Caco-2 (cell line): Measurements from ENCODE around the gene C15orf39. TPM values are rescaled to one million over a fixed set of nuclear protein-coding genes. Genes with fewer than 3 reads are reported as not detected.
A peak's percentile ranks its signal among the peaks of the same experiment; 100 is the strongest.

ENCODE experiments used
- Bru-seq: library from RNA; stranded (reverse); fragments of 400-500 nt; gene quantifications from one replicate; lab custom pipeline; 2021; lab: Mats Ljungman, UMichigan
- BruChase-seq, 2 experiments: library from RNA; stranded (reverse); fragments of 400-500 nt; gene quantifications; one replicate each; lab custom pipeline; 2021; lab: Mats Ljungman, UMichigan
- BruUV-seq: library from RNA; stranded (reverse); fragments of 400-500 nt; replicated peaks from 2 replicates; lab custom pipeline; 2021; lab: Mats Ljungman, UMichigan
- CTCF ChIA-PET: fragments of 300-600 bp; sonication (Branson Sonifier 250); formaldehyde crosslinking; loops from one replicate; lab custom pipeline; 2022; ENCODE audit warnings: antibody characterized with exemption; lab: Charles Lee
- POLR2A ChIA-PET: fragments of 300-600 bp; sonication (Branson Sonifier 250); formaldehyde crosslinking; loops from one replicate; lab custom pipeline; 2022; ENCODE audit warnings: antibody characterized with exemption; lab: Charles Lee
- DNase-seq, 2 experiments: peaks; one replicate each; pipeline versions ENCODE4 v3.0.0 to v3.0.0-alpha.2; 2020 to 2022
- H3K27me3 ChIP-seq: replicated peaks from 2 replicates; pipeline ENCODE4 v1.6.0; 2011; ENCODE audit warnings: low read length; ENCODE audit not compliant: control insufficient read depth, insufficient read depth
- H3K36me3 ChIP-seq: 2 replicates; pipeline ENCODE4 v1.5.1; 2011; ENCODE audit warnings: low read length; ENCODE audit not compliant: control insufficient read depth, insufficient read depth
- H3K4me1 ChIP-seq: fragments of 250-450 bp; sonication (Bioruptor Pico); 2 replicates; pipeline ENCODE4 v1.5.1; 2020; ENCODE audit warnings: mild to moderate bottlenecking
- H3K4me3 ChIP-seq: 2 replicates; pipeline ENCODE4 v1.5.1; 2011; ENCODE audit warnings: low read depth, mild to moderate bottlenecking, control low read depth, low read length
- H3K9me3 ChIP-seq: fragments of 250-450 bp; sonication (Bioruptor Pico); 2 replicates; pipeline ENCODE4 v1.5.1; 2020; ENCODE audit warnings: mild to moderate bottlenecking, moderate library complexity
- H3K27ac Mint-ChIP-seq: one replicate; pipeline ENCODE4 v1.8.0; 2022; ENCODE audit warnings: mixed read lengths; ENCODE audit not compliant: unreplicated experiment
- H3K27me3 Mint-ChIP-seq: one replicate; pipeline ENCODE4 v1.8.0; 2022; ENCODE audit warnings: mixed read lengths; ENCODE audit not compliant: insufficient read depth, unreplicated experiment
- H3K36me3 Mint-ChIP-seq: one replicate; pipeline ENCODE4 v1.8.0; 2022; ENCODE audit warnings: mild to moderate bottlenecking, mixed read lengths; ENCODE audit not compliant: insufficient read depth, unreplicated experiment
- H3K4me1 Mint-ChIP-seq: one replicate; pipeline ENCODE4 v1.8.0; 2022; ENCODE audit warnings: low read depth, mixed read lengths; ENCODE audit not compliant: unreplicated experiment
- H3K4me3 Mint-ChIP-seq: one replicate; pipeline ENCODE4 v1.8.0; 2022; ENCODE audit warnings: mild to moderate bottlenecking, moderate library complexity, mixed read lengths; ENCODE audit not compliant: unreplicated experiment
- H3K9me3 Mint-ChIP-seq: one replicate; pipeline ENCODE4 v1.8.0; 2022; ENCODE audit warnings: mixed read lengths; ENCODE audit not compliant: unreplicated experiment
- intact Hi-C: fragments of 100-400 bp; cut with micrococcal nuclease; formaldehyde crosslinking; loops from one replicate; pipeline ENCODE4 v1.10.0; 2022; ENCODE audit not compliant: unreplicated experiment
- long read RNA-seq: library from polyadenylated mRNA; stranded (forward); transcript quantifications from one replicate; pipeline ENCODE4 v2.0.0, GENCODE V29; 2022
- total RNA-seq: library from RNA; stranded (reverse); gene quantifications from 2 replicates; pipeline ENCODE4 v1.2.3, GENCODE V29; 2022
- TF ChIP-seq, protein P1 (sequence below), 2 experiments: fragments of 200-600 bp in 1 of 2; IDR thresholded peaks; 1 replicate in 1 of 2; 2 replicates in 1 of 2; pipeline versions ENCODE4 v1.5.1 to v1.8.0; 2011 to 2022; ENCODE audit warnings: antibody characterized with exemption in 1 of 2, control low read depth in 1 of 2, inconsistent platforms in 1 of 2, low read depth in 1 of 2, low read length in 1 of 2, mild to moderate bottlenecking in 1 of 2, moderate library complexity in 1 of 2; ENCODE audit not compliant: insufficient read depth in 1 of 2, severe bottlenecking in 1 of 2, unreplicated experiment in 1 of 2

The C15orf39 gene
- 48.2 and 56.8 TPM in 2 replicates for total RNA-seq
- percentile 77 among the genes with signal in this experiment for Bru-seq, nascent RNA
- BruChase-seq, experiment 1, labeled RNA remaining after a 2-hour chase: percentile 79 among the genes with signal in this experiment
- percentile 63 among the genes with signal in this experiment for BruChase-seq, experiment 2, labeled RNA remaining after a 6-hour chase
- long read RNA-seq, full-length matches to known transcripts: 34 of 58 reads
- long read RNA-seq, partial matches to known transcripts: 17 of 58 reads
- long read RNA-seq, other reads (novel, unspliced or antisense): 7 of 58 reads

DNA sequence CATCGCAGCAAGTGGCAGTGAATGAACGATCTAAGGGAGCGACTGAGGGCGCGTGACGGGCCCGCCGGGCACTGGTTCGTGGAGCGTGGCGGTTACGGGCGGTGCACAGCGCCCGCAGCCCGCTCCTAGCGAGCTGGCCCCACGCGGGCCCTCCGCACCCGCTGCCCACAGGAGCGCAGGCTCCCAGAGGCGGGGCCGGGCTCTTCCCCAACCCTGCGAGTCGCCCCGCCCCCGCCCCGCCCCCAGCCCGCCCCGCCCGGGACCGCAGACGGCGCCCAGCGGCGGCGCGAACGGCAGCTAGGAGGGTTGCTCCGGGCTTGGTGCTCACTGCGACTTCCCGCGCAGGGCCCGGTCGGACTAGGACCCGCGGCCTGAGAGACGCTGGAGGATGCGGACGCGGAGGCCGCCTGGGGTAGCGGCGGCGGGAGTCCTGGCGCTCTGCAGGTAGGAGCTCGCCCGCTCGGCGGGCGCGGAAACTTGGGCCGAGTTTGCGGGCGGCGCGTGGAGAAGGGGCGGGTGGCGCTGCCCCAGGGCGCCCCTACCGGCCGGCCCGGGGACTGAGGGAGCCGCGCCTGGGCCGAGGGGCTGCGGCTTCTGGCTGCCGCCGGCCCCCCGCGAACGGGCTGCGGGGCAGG is at the start of gene C15orf39:
Gene C15orf39, plus strand, starts transcription at position 267 of the 635 bp plus-strand sequence. CDS start 4,167 bp downstream, outside the sequence.
- peaks cover 45% of the 10 kb centered on the region for H3K4me1 ChIP-seq
- ChIA-PET CTCF (interaction anchor here (0.5 to 3.9 kb wide), 19 partner anchors 20 to 537 kb away, joined by 3 to 36 read pairs (median 5); partner anchors contain the start of genes CYP1A1 and PPCDC), POLR2A (interaction anchor here (0.5 to 2.3 kb wide), 14 partner anchors 15 to 244 kb away, joined by 3 to 25 read pairs (median 6); partner anchors contain the start of gene PPCDC)
- Mint-ChIP-seq H3K27ac (peak within 1 kb of the TSS; percentile 91), H3K4me3 (peak within 1 kb of the TSS; percentile 95), H3K9me3 (no peaks in the 10 kb centered on the region), H3K36me3 (peaks cover 26% of the 10 kb centered on the region), H3K27me3 (no peaks in the 10 kb centered on the region), H3K4me1 (peaks cover 29% of the 10 kb centered on the region)
- peak; percentile 63 to 81 for DNase-seq
- H3K4me3 ChIP-seq: peak within 1 kb of the TSS; percentile 95
- TF ChIP-seq, protein P1, sequence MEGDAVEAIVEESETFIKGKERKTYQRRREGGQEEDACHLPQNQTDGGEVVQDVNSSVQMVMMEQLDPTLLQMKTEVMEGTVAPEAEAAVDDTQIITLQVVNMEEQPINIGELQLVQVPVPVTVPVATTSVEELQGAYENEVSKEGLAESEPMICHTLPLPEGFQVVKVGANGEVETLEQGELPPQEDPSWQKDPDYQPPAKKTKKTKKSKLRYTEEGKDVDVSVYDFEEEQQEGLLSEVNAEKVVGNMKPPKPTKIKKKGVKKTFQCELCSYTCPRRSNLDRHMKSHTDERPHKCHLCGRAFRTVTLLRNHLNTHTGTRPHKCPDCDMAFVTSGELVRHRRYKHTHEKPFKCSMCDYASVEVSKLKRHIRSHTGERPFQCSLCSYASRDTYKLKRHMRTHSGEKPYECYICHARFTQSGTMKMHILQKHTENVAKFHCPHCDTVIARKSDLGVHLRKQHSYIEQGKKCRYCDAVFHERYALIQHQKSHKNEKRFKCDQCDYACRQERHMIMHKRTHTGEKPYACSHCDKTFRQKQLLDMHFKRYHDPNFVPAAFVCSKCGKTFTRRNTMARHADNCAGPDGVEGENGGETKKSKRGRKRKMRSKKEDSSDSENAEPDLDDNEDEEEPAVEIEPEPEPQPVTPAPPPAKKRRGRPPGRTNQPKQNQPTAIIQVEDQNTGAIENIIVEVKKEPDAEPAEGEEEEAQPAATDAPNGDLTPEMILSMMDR (IDR thresholded peaks at IDR 0.05; ENCODE audit: insufficient read depth in 1 of 2, low read depth in 1 of 2, low read length in 1 of 2, severe bottlenecking in 1 of 2, unreplicated experiment in 1 of 2): peak; percentile 43 to 89
- H3K9me3 ChIP-seq: no peaks in the 10 kb centered on the region
- no peaks in the 10 kb centered on the region; the same call in 1 of the 2 replicates for H3K36me3 ChIP-seq
- intact Hi-C loops: loop anchor here (5.0 kb wide), 2 partner anchors 64 to 244 kb away; partner anchors contain the start of gene RPP25
- no peaks in the 10 kb centered on the region for H3K27me3 ChIP-seq
- no TSS peak for BruUV-seq

GRCh38 chr15:75152382-75153079 is 49.2 kb upstream of the C15orf39 start:
- Mint-ChIP-seq H3K36me3 (peaks cover 6% of the 10 kb centered on the region), H3K9me3 (no peaks in the 10 kb centered on the region), H3K4me3 (no peak overlapping the region), H3K4me1 (no peaks in the 10 kb centered on the region), H3K27me3 (no peaks in the 10 kb centered on the region), H3K27ac (no peak overlapping the region)
- BruUV-seq: no TSS peak
- Histone ChIP-seq H3K4me1 (peaks cover 15% of the 10 kb centered on the region), H3K27me3 (no peaks in the 10 kb centered on the region), H3K9me3 (peaks cover 6% of the 10 kb centered on the region; the same call in 1 of the 2 replicates), H3K4me3 (no peak overlapping the region), H3K36me3 (no peaks in the 10 kb centered on the region)
- intact Hi-C loops: no loop called here
- CTCF ChIA-PET: interaction anchor here (1.0 kb wide), 1 partner anchor 49 kb away, joined by 3 read pairs; the partner anchor contains the start of gene C15orf39
- POLR2A ChIA-PET: no interaction called here
- TF ChIP-seq, protein P1 (IDR thresholded peaks at IDR 0.05; ENCODE audit: insufficient read depth in 1 of 2, low read depth in 1 of 2, low read length in 1 of 2, severe bottlenecking in 1 of 2, unreplicated experiment in 1 of 2): no peak
- DNase-seq: no peak

DNA sequence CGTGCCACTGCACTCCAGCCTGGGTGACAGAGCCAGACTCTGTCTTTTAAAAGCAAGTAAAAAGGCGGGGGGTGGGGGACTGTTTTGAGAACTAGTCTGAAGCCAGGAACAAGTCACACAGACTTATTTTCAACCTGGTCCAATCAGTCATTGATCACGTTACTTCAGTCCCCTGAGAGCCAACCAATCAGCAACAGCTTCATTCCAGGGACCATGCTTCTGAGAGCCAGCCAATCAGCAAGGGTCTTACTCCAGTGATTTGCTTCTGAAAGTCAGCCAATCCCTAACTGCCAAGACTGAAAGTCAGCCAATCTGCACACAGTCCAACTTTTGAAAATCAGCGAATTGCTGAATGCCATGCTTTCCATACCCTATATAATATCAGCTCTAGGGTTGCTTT is 48.6 kb upstream of the C15orf39 start:
- no peaks in the 10 kb centered on the region for H3K4me1 Mint-ChIP-seq
- Histone ChIP-seq H3K4me3 (no peak overlapping the region), H3K9me3 (peaks cover 6% of the 10 kb centered on the region; the same call in 1 of the 2 replicates), H3K4me1 (peaks cover 14% of the 10 kb centered on the region), H3K27me3 (no peaks in the 10 kb centered on the region), H3K36me3 (no peaks in the 10 kb centered on the region)
- no peaks in the 10 kb centered on the region for H3K9me3 Mint-ChIP-seq
- peak in 1 of 2 experiments; percentile 68 for DNase-seq
- intact Hi-C loops: no loop called here
- no TSS peak for BruUV-seq
- no peak overlapping the region for H3K27ac Mint-ChIP-seq
- POLR2A ChIA-PET: no interaction called here
- CTCF ChIA-PET: interaction anchor here (1.0 kb wide), 1 partner anchor 49 kb away, joined by 3 read pairs; the partner anchor contains the start of gene C15orf39
- no peak overlapping the region for H3K4me3 Mint-ChIP-seq
- TF ChIP-seq, protein P1 (IDR thresholded peaks at IDR 0.05; ENCODE audit: insufficient read depth in 1 of 2, low read depth in 1 of 2, low read length in 1 of 2, severe bottlenecking in 1 of 2, unreplicated experiment in 1 of 2): no peak
- peaks cover 6% of the 10 kb centered on the region for H3K36me3 Mint-ChIP-seq
- no peaks in the 10 kb centered on the region for H3K27me3 Mint-ChIP-seq
